H1 (cell line): ENCODE results near the gene MEGF11. TPM values are rescaled to one million over a fixed set of nuclear protein-coding genes. Genes with fewer than 3 reads are reported as not detected.

Source experiments
- CTCF ChIA-PET: fragments of 300-600 bp; sonication (Branson Sonifier 250); formaldehyde crosslinking; loops from one replicate; lab custom pipeline; 2021; ENCODE audit not compliant: partially characterized antibody; lab: Charles Lee
- POLR2A ChIA-PET: fragments of 300-600 bp; sonication (Branson Sonifier 250); formaldehyde crosslinking; loops from one replicate; lab custom pipeline; 2021; ENCODE audit warnings: inconsistent platforms; ENCODE audit not compliant: partially characterized antibody; lab: Charles Lee
- DNase-seq, 2 experiments: peaks; one replicate each; pipeline versions ENCODE4 v3.0.0 to v3.0.0-alpha.2; 2010 to 2022; ENCODE audit warnings: low spot score in 2 of 2, low read depth in 1 of 2, mixed read lengths in 1 of 2
- FAIRE-seq: peaks from 2 replicates; lab custom pipeline; 2011; peaks lifted over from hg19 to GRCh38; lab: Jason Lieb, UNC
- H2AFZ ChIP-seq: 2 replicates; pipeline ENCODE4 v1.8.1; 2012; ENCODE audit warnings: low read length, inconsistent platforms
- H2AK5ac ChIP-seq: 2 replicates; pipeline ENCODE4 v1.6.1; 2013; ENCODE audit warnings: low read depth, low read length
- H2BK120ac ChIP-seq: replicated peaks from 2 replicates; pipeline ENCODE3; 2013; ENCODE audit warnings: low read depth, low read length, inconsistent platforms
- H2BK12ac ChIP-seq: 2 replicates; pipeline ENCODE4 v1.6.1; 2013; ENCODE audit warnings: low read depth, low read length
- H2BK15ac ChIP-seq: 2 replicates; pipeline ENCODE4 v1.6.1; 2013; ENCODE audit warnings: low read length
- H2BK20ac ChIP-seq: 2 replicates; pipeline ENCODE4 v1.6.1; 2013; ENCODE audit warnings: low read length
- H2BK5ac ChIP-seq: 2 replicates; pipeline ENCODE4 v1.6.1; 2013; ENCODE audit warnings: low read depth, low read length
- H3K14ac ChIP-seq: 2 replicates; pipeline ENCODE4 v1.6.1; 2013; ENCODE audit warnings: inconsistent platforms; ENCODE audit not compliant: insufficient read length
- H3K18ac ChIP-seq: 2 replicates; pipeline ENCODE4 v1.6.1; 2013; ENCODE audit warnings: low read length; ENCODE audit errors: extremely low read depth
- H3K23ac ChIP-seq: 2 replicates; pipeline ENCODE4 v1.6.1; 2013; ENCODE audit warnings: inconsistent platforms; ENCODE audit not compliant: insufficient read length
- H3K23me2 ChIP-seq: 2 replicates; pipeline ENCODE4 v1.6.1; 2013; ENCODE audit warnings: low read depth, low read length
- H3K27ac ChIP-seq: 2 replicates; pipeline ENCODE4 v1.6.1; 2011; ENCODE audit warnings: low read depth, low read length, inconsistent platforms
- H3K27me3 ChIP-seq, 4 experiments: replicated peaks in 1 of 4; 1 replicate in 1 of 4; 2 replicates in 3 of 4; pipeline versions ENCODE4 v1.6.1 to v1.8.1; 2011 to 2013; ENCODE audit warnings: low read length in 3 of 4, mild to moderate bottlenecking in 3 of 4, inconsistent platforms in 2 of 4, mixed read lengths in 2 of 4, moderate library complexity in 1 of 4; ENCODE audit not compliant: control insufficient read depth in 3 of 4, insufficient read depth in 3 of 4; ENCODE audit errors: extremely low read depth in 1 of 4
- H3K36me3 ChIP-seq, 4 experiments: 2 replicates each; pipeline versions ENCODE4 v1.6.1 to v1.8.1; 2011 to 2013; ENCODE audit warnings: mild to moderate bottlenecking in 4 of 4, low read length in 3 of 4, moderate library complexity in 2 of 4, control low read depth in 1 of 4, inconsistent platforms in 1 of 4; ENCODE audit not compliant: insufficient read depth in 4 of 4, control insufficient read depth in 2 of 4
- H3K4ac ChIP-seq: replicated peaks from 2 replicates; pipeline ENCODE3; 2013; ENCODE audit warnings: low read length, low read depth, mixed read lengths, inconsistent platforms; ENCODE audit not compliant: insufficient read length
- H3K4me1 ChIP-seq, 4 experiments: replicated peaks in 1 of 4; 1 replicate in 1 of 4; 2 replicates in 3 of 4; pipeline versions ENCODE4 v1.6.1 to v1.8.1; 2011 to 2013; ENCODE audit warnings: low read length in 3 of 4, inconsistent platforms in 2 of 4, mixed read lengths in 1 of 4; ENCODE audit not compliant: insufficient read depth in 4 of 4, control insufficient read depth in 3 of 4
- H3K4me2 ChIP-seq, 2 experiments: 2 replicates each; pipeline versions ENCODE4 v1.6.1 to v1.8.1; 2011 to 2013; ENCODE audit warnings: low read depth in 2 of 2, low read length in 2 of 2, control low read depth in 1 of 2, inconsistent platforms in 1 of 2, mild to moderate bottlenecking in 1 of 2; ENCODE audit not compliant: insufficient read depth in 1 of 2
- H3K4me3 ChIP-seq, 4 experiments: fragments of 200-600, 300-600 bp in 1 of 4; sonication (generic), shearing (Covaris generic), sonication (Bioruptor Twin) in 1 of 4; 2 replicates each; pipeline versions ENCODE4 v1.5.1 to v1.8.1; 2011 to 2016; ENCODE audit warnings: low read length in 4 of 4, low read depth in 3 of 4, control low read depth in 2 of 4, inconsistent platforms in 2 of 4, mild to moderate bottlenecking in 2 of 4, mixed read lengths in 1 of 4, moderate library complexity in 1 of 4; ENCODE audit not compliant: insufficient read depth in 2 of 4; ENCODE audit errors: extremely low read depth in 1 of 4
- H3K56ac ChIP-seq: replicated peaks from 2 replicates; pipeline ENCODE3; 2013; ENCODE audit warnings: low read depth, mild to moderate bottlenecking, mixed read lengths, low read length, inconsistent platforms; ENCODE audit not compliant: insufficient read length
- H3K79me1 ChIP-seq: 2 replicates; pipeline ENCODE4 v1.6.1; 2013; ENCODE audit warnings: low read depth, low read length, control low read depth
- H3K79me2 ChIP-seq, 2 experiments: 2 replicates each; pipeline versions ENCODE4 v1.6.1 to v1.8.1; 2012 to 2013; ENCODE audit warnings: low read length in 2 of 2, mild to moderate bottlenecking in 2 of 2, inconsistent platforms in 1 of 2; ENCODE audit not compliant: insufficient read depth in 2 of 2, control insufficient read depth in 1 of 2
- H3K9ac ChIP-seq, 4 experiments: replicated peaks in 1 of 4; 1 replicate in 1 of 4; 2 replicates in 3 of 4; pipeline versions ENCODE4 v1.6.1 to v1.8.1; 2011 to 2013; ENCODE audit warnings: low read depth in 3 of 4, low read length in 3 of 4, control low read depth in 2 of 4, mild to moderate bottlenecking in 2 of 4, moderate library complexity in 2 of 4, inconsistent platforms in 1 of 4; ENCODE audit errors: extremely low read depth in 1 of 4
- H3K9me3 ChIP-seq, 2 experiments: 2 replicates each; pipeline versions ENCODE4 v1.6.1 to v1.8.1; 2012 to 2013; ENCODE audit warnings: mild to moderate bottlenecking in 2 of 2, moderate library complexity in 2 of 2, control low read depth in 1 of 2, inconsistent platforms in 1 of 2, low read depth in 1 of 2, low read length in 1 of 2, mixed read lengths in 1 of 2; ENCODE audit not compliant: insufficient read depth in 2 of 2
- H4K20me1 ChIP-seq, 2 experiments: replicated peaks in 1 of 2; 2 replicates each; pipeline versions ENCODE3 to v1.8.1; 2011 to 2013; ENCODE audit warnings: inconsistent platforms in 2 of 2, low read length in 2 of 2, mild to moderate bottlenecking in 1 of 2; ENCODE audit not compliant: insufficient read depth in 2 of 2, control insufficient read depth in 1 of 2
- H4K5ac ChIP-seq: 2 replicates; pipeline ENCODE4 v1.6.1; 2013; ENCODE audit warnings: low read length, low read depth, mixed read lengths, inconsistent platforms; ENCODE audit not compliant: insufficient read length
- H4K8ac ChIP-seq: 2 replicates; pipeline ENCODE4 v1.8.0; 2013; ENCODE audit warnings: mild to moderate bottlenecking, moderate library complexity, low read length, inconsistent platforms; ENCODE audit not compliant: insufficient read depth; ENCODE audit errors: extremely low read depth
- H4K91ac ChIP-seq: replicated peaks from 2 replicates; pipeline ENCODE3; 2013; ENCODE audit warnings: low read length, mixed read lengths, inconsistent platforms; ENCODE audit not compliant: insufficient read length
- BCL11A ChIP-seq, 2 experiments: IDR thresholded peaks; one replicate each; pipeline ENCODE4 v1.6.1; 2011; ENCODE audit warnings: low read depth in 2 of 2, low read length in 2 of 2, mild to moderate bottlenecking in 2 of 2
- BRCA1 ChIP-seq: IDR thresholded peaks from 2 replicates; pipeline ENCODE4 v1.6.1; 2012; ENCODE audit warnings: low read depth, low read length, improper control_type of control experiment
- CREB1 ChIP-seq: IDR thresholded peaks from 2 replicates; pipeline ENCODE4 v1.6.1; 2012; ENCODE audit warnings: inconsistent platforms
- HDAC2 ChIP-seq, 2 experiments: fragments of 300-600 bp in 1 of 2; sonication (generic) in 1 of 2; IDR thresholded peaks; 2 replicates each; pipeline ENCODE4 v1.6.1; 2011 to 2012; ENCODE audit warnings: low read depth in 2 of 2, low read length in 2 of 2, mild to moderate bottlenecking in 2 of 2, moderate library complexity in 2 of 2, borderline replicate concordance in 1 of 2, inconsistent platforms in 1 of 2
- JUND ChIP-seq: IDR thresholded peaks from 2 replicates; pipeline ENCODE4 v1.6.1; 2011; ENCODE audit warnings: mild to moderate bottlenecking, improper control_type of control experiment, low read length
- POLR2AphosphoS5 ChIP-seq: IDR thresholded peaks from 2 replicates; pipeline ENCODE4 v1.6.1; 2011; ENCODE audit warnings: low read depth, low read length
- WGBS, 2 experiments: shearing (Covaris generic) in 1 of 2; methylation state at CpG; one replicate each; pipeline versions ENCODE4 v1.1.6 to v1.1.7; 2013 to 2015; ENCODE audit warnings: low lambda C conversion rate in 2 of 2, mixed read lengths in 2 of 2, inconsistent platforms in 1 of 2, low coverage in 1 of 2, missing lambda C conversion rate in 1 of 2; ENCODE audit not compliant: insufficient replicate concordance in 2 of 2, insufficient coverage in 1 of 2, insufficient read length in 1 of 2; ENCODE audit errors: extremely low coverage in 1 of 2, missing lambda C conversion rate in 1 of 2; 5-methylcytosine and 5-hydroxymethylcytosine counted together
- polyA plus RNA-seq, 7 experiments: library from polyadenylated mRNA; depleted of rRNA in 3 of 7; stranded (reverse) in 5 of 7; unstranded in 2 of 7; fragments of >200 nt in 5 of 7; fragments of 200-250 nt in 2 of 7; gene quantifications; 1 replicate in 5 of 7; 2 replicates in 1 of 7; 4 replicates in 1 of 7; pipeline versions ENCODE4 v1.2.1 to v1.2.3, GENCODE V29; 2011 to 2013; ENCODE audit warnings: missing spikeins in 2 of 7, mixed read lengths in 2 of 7
- total RNA-seq: library from RNA; stranded (reverse); fragmentation: NEBNext Ultra II Directional; extraction: Animal tissue kit (Norgen Biotek cat#: 25700); gene quantifications from 2 replicates; pipeline ENCODE4 v1.2.1, GENCODE V29; 2021

MEGF11 gene
- total and polyA plus RNA-seq, 2 of the 8 experiments (the other 6 are each of a cell fraction or from before 2014, with no cell fraction given) = 4.4 to 4.8 TPM

GRCh38 chr15:65883571-65883970 lies 370.0 kb downstream of the MEGF11 start:
- Histone ChIP-seq H3K18ac (no peak overlapping the region), H3K4ac (no peak overlapping the region), H2AFZ (no peak overlapping the region), H3K23me2 (no peaks in the 10 kb centered on the region), H4K91ac (no peak overlapping the region), H2BK120ac (no peak overlapping the region), H3K14ac (no peak overlapping the region), H4K20me1 (peaks cover 0 to 1% of the 10 kb centered on the region in 2 experiments), H4K5ac (no peak overlapping the region), H3K4me1 (no peaks in the 10 kb centered on the region), H3K4me2 (no peak overlapping the region), H2BK5ac (no peak overlapping the region), H2AK5ac (no peak overlapping the region), H3K36me3 (peaks cover 8 to 57% (median 26%) of the 10 kb centered on the region in 4 experiments; a peak in 7 of 8 replicates), H2BK12ac (no peak overlapping the region), H3K27me3 (no peaks in the 10 kb centered on the region), H2BK15ac (no peak overlapping the region), H3K9me3 (no peaks in the 10 kb centered on the region), H2BK20ac (no peak overlapping the region), H3K79me1 (peaks cover 3% of the 10 kb centered on the region; the same call in 1 of the 2 replicates), H3K4me3 (no peak overlapping the region), H4K8ac (no peak overlapping the region), H3K9ac (no peak overlapping the region), H3K79me2 (no peaks in the 10 kb centered on the region), H3K27ac (no peak overlapping the region), H3K56ac (no peak overlapping the region), H3K23ac (no peak overlapping the region)
- CTCF ChIA-PET = no interaction called here
- POLR2A ChIA-PET = no interaction called here
- 81% methylated on average over 6 of the region's 6 CpGs; no CpG with 5 or more reads in 1 of the 2 experiments for WGBS, 2 experiments
- no peak for TF ChIP-seq HDAC2 (IDR thresholded peaks at IDR 0.05; ENCODE audit: borderline replicate concordance in 1 of 2, low read depth in 2 of 2, low read length in 2 of 2)
- no peak for TF ChIP-seq BCL11A (IDR thresholded peaks at IDR 0.05; ENCODE audit: low read depth in 2 of 2, low read length in 2 of 2)
- TF ChIP-seq CREB1 = no peak
- no peak for TF ChIP-seq BRCA1
- no peak for TF ChIP-seq JUND
- TF ChIP-seq POLR2AphosphoS5 = peak; percentile 64; the same call in 1 of the 2 replicates
- FAIRE-seq (no peak), DNase-seq (no peak)
